HG03039 (cell line): ENCODE measurements around the gene MAP2K5.

Experiments
- ATAC-seq: cut with Tn5 transposase; IDR thresholded peaks from one replicate; pipeline ENCODE4 v1.9.1; 2021; ENCODE audit warnings: mild to moderate bottlenecking, moderate library complexity; ENCODE audit not compliant: unreplicated experiment

The MAP2K5 gene

DNA sequence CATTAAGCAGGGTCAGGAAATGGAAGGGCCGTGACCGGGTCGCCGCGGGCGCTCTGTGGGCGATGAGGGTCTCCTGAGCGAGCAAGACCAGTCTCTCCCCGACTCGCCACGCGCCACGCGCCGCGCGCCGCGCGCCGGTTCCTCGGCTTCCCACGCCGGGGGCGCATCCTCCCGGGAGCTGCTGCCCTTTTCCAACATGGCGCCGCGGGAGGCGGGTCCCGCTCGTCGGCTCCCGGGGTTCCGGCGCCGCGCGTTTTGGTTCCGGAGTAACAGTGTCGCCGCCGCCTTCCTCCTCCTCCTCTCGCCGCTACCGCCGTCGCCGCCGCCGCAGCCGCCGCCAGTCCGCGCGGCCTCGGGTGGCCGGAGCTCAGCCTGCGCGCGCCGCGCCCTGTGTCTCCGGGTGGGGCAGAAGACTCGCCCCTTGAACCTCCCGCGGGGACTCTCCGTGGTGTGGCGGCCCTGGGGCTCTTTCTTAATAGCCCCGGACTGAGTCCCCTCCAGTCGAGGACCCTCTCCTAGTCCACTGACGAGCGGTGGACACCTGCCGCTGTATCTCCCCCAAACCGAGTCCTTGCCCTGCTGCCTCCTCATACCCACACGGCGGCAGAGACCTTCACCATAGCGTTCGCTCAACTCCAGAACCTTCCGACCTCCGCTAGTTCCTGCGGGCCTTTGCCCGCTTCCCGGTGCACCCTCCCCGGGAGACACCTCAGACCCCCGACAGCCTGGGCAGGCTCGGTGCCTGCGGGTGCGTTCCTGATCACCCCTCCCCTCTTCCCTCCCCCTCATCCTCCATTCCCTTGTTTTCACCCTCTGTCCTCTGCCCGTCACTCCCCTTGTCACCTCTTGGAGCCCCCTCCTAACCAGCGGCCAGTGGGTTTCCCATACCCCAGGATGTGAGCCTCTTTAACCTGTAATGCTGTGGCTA, at the start of gene MAP2K5:
Gene MAP2K5 (plus strand): TSS at position 284 of the 928 bp plus-strand sequence. CDS start 633 bp downstream, at position 917.
- ATAC-seq = peak; percentile 42

DNA sequence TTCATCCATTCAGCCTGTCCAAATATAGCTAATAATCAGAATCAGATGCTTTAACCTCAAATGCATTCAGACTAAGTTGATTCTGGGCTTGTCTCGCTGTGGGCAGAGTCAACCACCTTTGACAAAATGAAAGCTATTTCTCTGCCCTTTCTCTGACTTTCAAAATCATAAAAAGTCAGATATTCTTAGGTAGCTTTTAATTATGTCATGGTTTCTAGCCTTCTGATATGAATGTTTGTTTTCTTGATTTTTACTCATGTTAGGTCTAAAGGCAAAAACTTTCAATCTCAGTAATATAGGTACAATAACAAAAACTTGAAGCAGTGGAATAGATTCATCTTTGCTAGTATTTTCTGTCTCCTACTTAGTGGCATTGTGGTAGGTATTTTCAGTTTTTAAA, 46.9 kb upstream of the MAP2K5 start:
- no peak for ATAC-seq

DNA sequence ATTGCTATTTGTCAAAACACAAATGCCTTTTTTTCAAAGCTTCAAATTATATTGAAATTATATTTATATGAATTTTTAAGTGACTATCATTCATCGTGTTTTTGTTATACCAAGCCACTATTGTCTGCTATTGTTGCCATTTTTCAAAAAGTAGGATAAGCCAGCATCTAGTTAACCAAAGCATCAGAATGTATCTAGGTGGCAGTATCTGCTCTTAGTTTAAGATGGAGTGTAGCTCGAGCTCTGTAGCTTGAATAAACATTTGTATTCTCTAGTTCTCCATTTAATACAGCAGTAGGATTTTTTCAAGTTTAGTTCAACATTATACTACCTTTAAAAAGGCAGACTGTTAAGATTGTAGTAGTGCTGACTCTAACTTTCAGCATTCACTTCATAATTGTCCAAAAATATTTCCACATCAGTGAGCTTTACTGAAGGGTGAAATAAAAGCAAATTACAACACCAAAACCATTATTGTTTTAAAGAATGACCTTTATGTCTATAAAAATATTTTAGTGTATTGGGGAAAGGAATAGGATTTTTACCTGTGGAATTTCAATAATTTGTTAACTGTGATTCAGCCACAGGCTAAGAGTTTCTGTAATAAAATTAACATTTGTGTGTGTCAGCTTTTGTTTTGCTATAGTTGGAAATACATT, 41.2 kb upstream of the MAP2K5 start:
- no peak for ATAC-seq

DNA sequence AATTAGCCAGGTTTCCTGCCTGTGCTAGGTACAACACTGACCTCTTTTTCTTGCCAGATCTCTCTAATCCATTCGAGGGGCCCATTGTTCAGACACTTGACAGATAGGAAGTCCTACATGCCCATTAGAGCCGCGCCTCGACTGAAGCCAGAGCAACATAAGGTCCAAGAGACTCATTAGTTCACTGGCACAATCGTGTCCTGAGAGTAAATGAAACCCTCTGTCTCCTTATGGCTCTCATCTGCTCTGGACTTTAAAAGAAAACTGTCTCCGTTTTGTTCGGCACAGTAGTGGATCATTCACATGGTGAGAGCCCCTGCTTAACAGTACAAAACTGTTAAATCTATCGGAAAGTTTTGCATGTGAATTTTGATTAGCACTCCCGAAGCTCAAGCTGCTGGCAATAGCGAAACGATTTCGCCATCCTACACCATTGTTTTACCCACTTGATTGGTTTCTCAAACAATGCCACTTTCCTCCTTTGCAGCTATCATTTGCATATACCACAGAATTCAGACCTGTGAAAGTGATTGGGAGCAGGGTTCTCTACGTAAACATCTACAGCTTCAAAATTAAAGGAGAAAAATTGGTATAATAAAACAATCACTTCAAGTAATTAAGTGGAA, 40.6 kb upstream of the MAP2K5 start:
- no peak for ATAC-seq

DNA sequence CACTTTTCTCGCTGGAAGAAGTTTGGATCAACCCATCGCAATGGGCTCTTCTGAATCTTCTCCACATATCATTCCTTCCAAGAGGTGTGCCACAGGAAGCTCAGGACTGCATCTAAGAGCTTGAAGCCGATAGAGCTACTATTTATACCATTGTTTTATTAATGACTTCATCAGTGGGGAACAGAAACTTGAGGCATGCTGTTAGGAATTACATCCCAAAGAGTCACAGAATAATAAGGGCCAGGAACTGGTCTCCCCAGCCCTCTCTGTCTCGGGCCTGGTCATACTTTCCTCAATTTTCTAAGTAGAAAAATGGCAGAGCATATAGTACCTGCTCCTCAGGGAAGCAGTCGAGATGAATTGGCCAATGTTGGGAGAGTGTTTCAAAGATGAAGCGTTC, 38.4 kb upstream of the MAP2K5 start:
- ATAC-seq = no peak

- no peak for ATAC-seq
These were observed 37.7 kb upstream of the MAP2K5 start for GRCh38 chr15:67504796-67505195.

DNA sequence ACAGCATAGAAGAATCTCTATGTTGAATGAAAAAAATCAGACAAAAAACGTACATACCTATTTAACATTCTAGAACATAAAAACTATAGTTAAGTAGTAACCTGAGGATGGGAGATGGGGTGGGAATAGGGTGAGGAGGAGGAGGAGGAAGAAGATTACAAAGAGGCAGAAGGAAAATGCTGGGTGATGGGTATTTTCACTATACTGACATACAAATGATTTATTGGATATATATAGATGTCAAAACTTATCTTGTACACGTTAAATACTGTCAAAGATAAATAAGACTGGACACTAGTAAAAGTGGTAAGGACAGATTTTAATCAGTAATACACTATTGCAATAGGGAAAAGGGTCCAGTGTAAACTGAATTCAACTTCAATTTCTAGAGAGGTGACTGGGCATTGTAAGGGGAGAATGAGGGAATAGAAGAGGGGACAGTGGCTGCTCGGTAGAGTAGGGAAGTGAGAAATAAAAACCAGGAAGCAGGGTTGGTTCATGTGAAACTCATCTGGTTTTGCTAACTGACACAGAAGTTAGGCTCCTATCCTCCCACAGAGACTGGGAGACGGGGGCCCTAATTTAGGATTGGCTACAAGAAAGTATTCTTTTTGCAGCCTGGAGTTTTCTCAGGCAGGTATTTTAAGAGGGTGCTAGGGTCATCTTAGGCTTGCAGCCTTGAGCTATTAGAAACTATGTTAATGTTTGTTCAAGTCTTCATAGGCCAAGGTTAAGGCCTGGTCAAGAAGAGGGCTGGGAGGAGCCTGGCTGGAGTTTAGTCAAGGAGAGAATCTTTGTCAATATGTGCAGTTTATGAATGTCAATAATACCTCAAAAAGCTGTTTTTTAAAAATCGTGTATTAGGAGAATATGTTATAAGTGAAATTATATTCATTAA, 36.6 kb upstream of the MAP2K5 start:
- no peak for ATAC-seq

GRCh38 chr15:67506775-67507747, 35.4 kb upstream of the MAP2K5 start:
- no peak for ATAC-seq

DNA sequence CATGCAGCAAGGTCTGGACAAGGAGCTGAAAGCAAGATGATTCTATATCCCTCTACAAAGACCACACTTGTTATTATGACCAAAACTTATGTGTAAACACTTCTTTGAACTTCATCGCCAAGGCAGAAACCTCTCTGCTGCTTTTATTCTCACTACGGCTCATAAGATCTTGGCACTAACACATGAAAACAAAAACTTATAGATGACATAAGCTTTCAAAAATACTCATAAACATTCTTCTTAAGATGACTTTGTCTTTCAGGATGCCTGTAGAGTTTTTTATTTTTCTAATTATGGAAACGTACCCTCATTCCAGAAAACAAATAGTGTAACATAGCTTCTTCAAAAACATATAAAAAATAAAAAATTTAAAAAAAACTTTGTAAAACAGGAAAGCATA, 34.1 kb upstream of the MAP2K5 start:
- no peak for ATAC-seq

DNA sequence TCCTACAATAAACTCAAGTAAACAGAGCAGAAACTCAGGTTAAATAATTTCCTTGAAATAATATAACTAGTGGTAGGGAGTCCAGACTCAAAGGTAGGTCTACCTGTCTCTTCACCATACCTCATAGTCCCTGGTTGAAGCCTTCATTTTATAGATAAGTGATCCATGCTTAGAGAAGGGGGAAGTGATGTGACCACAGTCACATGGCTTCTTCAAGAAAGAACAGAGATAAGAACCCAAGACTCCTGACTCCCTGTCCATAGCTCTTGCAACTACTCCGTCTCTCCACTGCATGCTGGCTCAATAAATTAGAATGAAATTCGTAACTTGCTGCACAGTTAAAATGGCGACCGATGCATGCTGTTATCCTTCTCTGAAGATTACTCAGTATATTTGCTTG, 32.6 kb upstream of the MAP2K5 start:
- no peak for ATAC-seq

GRCh38 chr15:67510597-67511190, 31.8 kb upstream of the MAP2K5 start:
- ATAC-seq = no peak

GRCh38 chr15:67511606-67512005, 30.9 kb upstream of the MAP2K5 start:
- no peak for ATAC-seq

GRCh38 chr15:67512140-67512539, 30.4 kb upstream of the MAP2K5 start:
- no peak for ATAC-seq

DNA sequence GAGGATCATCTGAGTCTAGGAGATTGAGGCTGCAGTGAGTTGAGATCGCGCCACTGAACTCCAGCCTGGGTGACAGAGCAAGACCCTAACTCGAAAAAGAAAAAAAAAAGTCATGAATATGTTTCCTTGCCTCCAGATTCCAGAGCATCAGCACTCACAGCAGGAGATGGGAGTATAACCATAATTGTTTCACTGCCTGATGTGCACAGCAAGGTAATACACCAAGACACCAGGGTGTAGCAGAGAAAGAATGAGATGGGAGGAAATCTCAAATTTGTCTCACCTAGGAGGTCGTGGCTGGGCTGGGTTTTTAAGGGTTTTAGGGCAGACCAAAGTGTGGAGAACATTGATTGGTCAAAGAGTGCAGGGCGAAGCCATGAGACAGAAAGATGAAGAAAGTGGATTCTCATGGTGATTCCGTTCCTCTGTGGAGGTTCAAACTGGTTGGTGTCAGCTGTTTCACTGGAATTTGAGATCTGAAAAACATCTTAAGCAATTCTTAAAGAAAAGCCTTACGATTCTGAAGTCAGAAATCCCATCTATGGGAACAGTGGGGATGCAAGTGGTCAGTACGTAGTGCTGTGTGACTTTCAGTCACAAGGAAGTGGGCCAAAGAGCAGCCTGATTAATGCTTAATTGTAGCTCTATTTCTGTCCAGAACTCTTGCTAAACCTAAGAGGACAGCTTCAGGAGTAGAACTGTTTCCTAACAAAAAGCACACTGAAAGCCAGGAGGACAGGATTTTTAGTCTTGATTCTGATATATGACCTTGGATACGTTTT, 29.4 kb upstream of the MAP2K5 start:
- no peak for ATAC-seq

DNA sequence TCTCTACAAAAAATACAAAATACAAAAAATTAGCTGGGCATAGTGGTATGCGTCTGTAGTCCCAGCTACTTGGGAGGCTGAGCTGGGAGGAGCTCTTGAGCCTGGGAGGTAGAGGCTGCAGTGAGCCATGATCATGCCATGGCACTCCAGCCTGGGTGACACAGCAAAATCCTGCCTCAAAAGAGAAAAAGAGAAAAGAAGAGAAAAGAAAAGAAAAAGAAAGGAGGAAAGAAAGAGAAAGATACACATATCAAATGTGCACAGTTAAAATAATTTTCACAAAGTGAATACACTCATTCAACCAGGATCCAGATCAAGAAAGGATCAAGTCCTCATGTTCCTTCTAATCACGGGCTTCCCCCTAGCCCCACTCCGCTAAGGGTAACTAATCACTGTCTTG, 27.4 kb upstream of the MAP2K5 start:
- no peak for ATAC-seq

- no peak for ATAC-seq
These were observed 26.9 kb upstream of the MAP2K5 start for GRCh38 chr15:67515557-67515956.

GRCh38 chr15:67520321-67521028, 22.0 kb upstream of the MAP2K5 start:
- ATAC-seq = no peak
